Measurements from ENCODE around the gene KCNK4.

The KCNK4 gene

DNA sequence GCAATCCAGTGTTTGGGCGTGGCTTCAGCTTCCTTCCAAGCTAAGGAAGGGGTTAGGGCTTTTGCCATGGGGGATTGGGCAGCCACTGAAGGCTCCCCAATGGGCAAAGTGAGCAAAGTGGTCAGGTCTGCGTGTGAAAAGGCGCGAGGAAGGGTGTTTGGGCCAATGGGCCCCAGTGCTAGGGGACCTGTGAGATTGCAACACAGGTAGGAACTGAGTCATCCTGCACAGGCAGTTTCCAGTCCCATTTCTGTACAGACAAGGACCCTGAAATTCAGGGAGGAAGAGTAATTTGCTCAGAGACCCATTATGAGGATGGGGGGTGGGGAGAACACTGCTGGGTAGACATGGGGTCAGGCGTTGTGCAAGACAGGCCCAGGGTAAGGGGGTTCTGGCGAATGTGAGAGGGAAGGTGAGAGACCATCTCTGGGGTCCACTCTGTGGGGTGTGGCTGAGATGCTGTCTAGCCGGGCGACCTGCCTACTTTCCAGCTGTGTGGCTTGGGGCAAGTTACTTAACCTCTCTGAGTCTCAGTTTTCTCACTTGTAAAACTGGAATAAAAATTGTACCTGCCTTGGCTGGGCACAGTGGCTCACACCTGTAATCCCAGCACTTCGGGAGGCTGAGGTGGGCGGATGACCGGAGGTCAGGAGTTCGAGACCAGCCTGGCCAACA, 56.2 kb downstream of the KCNK4 start:
- no peak for DNase-seq (ENCODE audit: low read depth, low spot score)
- Histone ChIP-seq H3K4me3 (no peak overlapping the region), H3K9me3 (ENCODE audit: low read depth, low read length) (no peaks in the 10 kb centered on the region), H3K36me3 (ENCODE audit: insufficient read depth, low read length) (no peaks in the 10 kb centered on the region), H3K27ac (no peak overlapping the region), H3K9ac (ENCODE audit: insufficient read length) (no peak overlapping the region)
- TF ChIP-seq FOXP2 (optimal IDR thresholded peaks at IDR 0.05; ENCODE audit: control extremely low read depth, extremely low read length, insufficient read depth), result no peak
- TF ChIP-seq POLR2AphosphoS5 (IDR thresholded peaks at IDR 0.05; ENCODE audit: borderline replicate concordance, low read depth, low read length), result no peak
- TF ChIP-seq EZH2 (IDR thresholded peaks at IDR 0.05), result no peak

DNA sequence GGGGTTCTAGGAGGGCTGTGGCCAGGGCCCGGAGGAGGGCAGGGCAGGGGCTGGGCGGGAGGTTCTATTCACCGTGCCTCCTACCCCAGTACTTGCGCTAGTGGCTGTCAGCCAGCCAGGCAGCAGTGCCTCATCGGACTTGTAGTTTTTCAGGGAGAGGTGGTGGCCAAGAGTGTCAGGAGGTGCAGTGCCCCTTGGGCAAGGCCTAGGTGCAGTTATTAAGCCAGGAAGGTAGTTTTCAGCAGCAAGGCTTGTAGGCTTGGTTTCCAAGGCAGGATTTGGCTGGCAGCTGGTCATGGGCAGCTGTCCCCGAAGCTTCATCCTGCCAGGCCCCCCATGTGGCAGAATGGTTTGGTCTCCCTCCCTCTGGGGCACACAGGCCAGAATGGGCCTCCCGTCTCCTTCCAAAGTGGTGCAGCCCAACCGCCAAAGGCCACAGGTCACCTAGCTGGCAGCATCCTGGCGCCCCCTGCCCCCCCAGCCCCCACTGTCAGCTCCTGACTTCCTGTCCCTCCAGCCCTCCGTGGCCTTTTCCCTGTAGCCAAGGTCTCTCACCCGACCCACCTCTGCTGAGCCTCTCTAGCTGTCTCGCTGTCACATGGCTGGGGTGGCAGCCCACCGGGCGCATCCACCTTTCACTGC, 57.4 kb downstream of the KCNK4 start:
- TF ChIP-seq FOXP2 (optimal IDR thresholded peaks at IDR 0.05; ENCODE audit: control extremely low read depth, extremely low read length, insufficient read depth) (no peak), EZH2 (IDR thresholded peaks at IDR 0.05) (no peak)
- no peak for DNase-seq (ENCODE audit: low read depth, low spot score)
- Histone ChIP-seq H3K36me3 (ENCODE audit: insufficient read depth, low read length) (no peaks in the 10 kb centered on the region), H3K9me3 (ENCODE audit: low read depth, low read length) (no peaks in the 10 kb centered on the region), H3K4me3 (no peak overlapping the region), H3K27ac (no peak overlapping the region), H3K9ac (ENCODE audit: insufficient read length) (no peak overlapping the region)

DNA sequence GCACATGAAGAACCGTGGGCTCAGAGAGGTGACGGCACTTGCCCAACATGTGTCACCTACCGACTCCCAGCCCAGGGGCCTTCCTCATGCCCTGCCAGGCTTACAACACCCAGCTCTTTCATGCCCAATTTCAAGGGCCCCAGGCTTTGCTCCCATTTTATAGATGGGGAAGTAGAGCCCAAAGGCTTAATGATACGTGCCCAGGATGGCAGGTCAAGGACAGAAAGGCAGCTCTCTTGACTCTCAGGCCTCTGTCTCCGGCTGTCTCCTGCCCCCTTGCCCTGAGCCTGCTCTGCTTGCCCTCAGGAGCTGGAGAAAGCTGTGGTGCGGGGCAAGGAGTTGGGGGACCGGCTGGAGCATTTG, 57.9 kb downstream of the KCNK4 start:
- DNase-seq (ENCODE audit: low read depth, low spot score), result no peak
- Histone ChIP-seq H3K4me3 (no peak overlapping the region), H3K36me3 (ENCODE audit: insufficient read depth, low read length) (no peaks in the 10 kb centered on the region), H3K9me3 (ENCODE audit: low read depth, low read length) (no peaks in the 10 kb centered on the region), H3K27ac (no peak overlapping the region), H3K9ac (ENCODE audit: insufficient read length) (no peak overlapping the region)
- TF ChIP-seq EZH2 (IDR thresholded peaks at IDR 0.05) (no peak), POLR2AphosphoS5 (IDR thresholded peaks at IDR 0.05; ENCODE audit: borderline replicate concordance, low read depth, low read length) (no peak), FOXP2 (optimal IDR thresholded peaks at IDR 0.05; ENCODE audit: control extremely low read depth, extremely low read length, insufficient read depth) (no peak)

DNA sequence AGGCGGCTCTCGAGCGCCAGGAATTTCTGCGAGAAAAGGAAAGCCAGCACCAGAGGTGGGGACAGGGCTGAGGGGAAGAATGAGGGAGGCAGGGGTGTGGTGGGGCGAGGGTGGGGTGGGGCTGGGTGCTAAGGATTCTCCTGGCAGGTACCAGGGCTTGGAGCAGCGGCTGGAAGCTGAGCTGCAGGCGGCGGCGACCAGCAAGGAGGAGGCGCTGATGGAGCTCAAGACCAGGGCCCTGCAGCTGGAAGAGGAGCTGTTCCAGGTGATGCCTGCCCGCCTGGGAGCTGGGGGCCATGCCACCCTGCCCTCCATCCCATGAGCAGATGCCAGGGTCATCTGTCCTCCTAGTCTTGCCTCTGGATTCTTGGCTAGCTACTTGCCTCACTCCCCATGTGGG, 58.3 kb downstream of the KCNK4 start:
- no peak for TF ChIP-seq POLR2AphosphoS5 (IDR thresholded peaks at IDR 0.05; ENCODE audit: borderline replicate concordance, low read depth, low read length)
- TF ChIP-seq FOXP2 (optimal IDR thresholded peaks at IDR 0.05; ENCODE audit: control extremely low read depth, extremely low read length, insufficient read depth), result no peak
- TF ChIP-seq EZH2 (IDR thresholded peaks at IDR 0.05), result no peak
- Histone ChIP-seq H3K9ac (ENCODE audit: insufficient read length) (no peak overlapping the region), H3K36me3 (ENCODE audit: insufficient read depth, low read length) (no peaks in the 10 kb centered on the region), H3K9me3 (ENCODE audit: low read depth, low read length) (no peaks in the 10 kb centered on the region), H3K27ac (no peak overlapping the region), H3K4me3 (no peak overlapping the region)
- no peak for DNase-seq (ENCODE audit: low read depth, low spot score)

Measured in SK-N-MC (cell line).